ENCODE results near the gene HCAR1. TPM values are rescaled to one million over a fixed set of nuclear protein-coding genes. Genes with fewer than 3 reads are reported as not detected.
"Not testable (repeated sequence)": the region's sequence is repeated elsewhere in the genome, so short reads cannot be mapped to it uniquely, and the experiment has no call there.

The HCAR1 gene
- total RNA-seq, 1 experiment from 2014 or later = 0.31 TPM

GRCh38 chr12:122750781-122751515, 20.3 kb upstream of the HCAR1 start:
- in situ Hi-C loops (cut with HindIII; ENCODE audit: low pct_unique_long_range_greater_than_20kb, low sequenced_read_pairs); ATAC-seq; CTCF ChIA-PET; H3K4me3 ChIP-seq (ENCODE audit: low read depth in 2 of 2, low read length in 2 of 2); BruUV-seq (replicated peaks); H3K27me3 ChIP-seq (ENCODE audit: control insufficient read depth, insufficient read depth, low read length); H3K27ac ChIP-seq (ENCODE audit: low read length); DNase-seq (ENCODE audit: low read depth, low spot score); POLR2A ChIA-PET; H3K9me3 ChIP-seq (ENCODE audit: control insufficient read depth, insufficient read depth, low read depth, low read length): not testable (repeated sequence)
- intact Hi-C loops (cut with micrococcal nuclease; ENCODE audit: unreplicated experiment) = loop anchor here (5.0 kb wide), 1 partner anchor 114 kb away; no protein-coding TSS in a partner anchor
- Histone ChIP-seq H3K36me3 (ENCODE audit: control insufficient read depth, insufficient read depth, low read length) (peaks cover 25% of the 10 kb centered on the region), H3K4me1 (ENCODE audit: control insufficient read depth, insufficient read depth, low read length) (peaks cover 12% of the 10 kb centered on the region)

- peaks cover 12% of the 10 kb centered on the region for H3K4me1 ChIP-seq (ENCODE audit: control insufficient read depth, insufficient read depth, low read length)
- ChIA-PET CTCF (no interaction called here), POLR2A (no interaction called here)
- no peaks in the 10 kb centered on the region for H3K9me3 ChIP-seq (ENCODE audit: control insufficient read depth, insufficient read depth, low read depth, low read length)
- no peak for DNase-seq (ENCODE audit: low read depth, low spot score)
- no peak for ATAC-seq
- no peak overlapping the region for H3K4me3 ChIP-seq (ENCODE audit: low read depth in 2 of 2, low read length in 2 of 2)
- intact Hi-C loops (cut with micrococcal nuclease; ENCODE audit: unreplicated experiment) = loop anchor here (5.0 kb wide), 1 partner anchor 112 kb away; no protein-coding TSS in a partner anchor
- H3K27me3 ChIP-seq (ENCODE audit: control insufficient read depth, insufficient read depth, low read length) = no peaks in the 10 kb centered on the region
- in situ Hi-C loops (cut with HindIII; ENCODE audit: low pct_unique_long_range_greater_than_20kb, low sequenced_read_pairs) = no loop called here
- no TSS peak for BruUV-seq (replicated peaks)
- peaks cover 17% of the 10 kb centered on the region for H3K36me3 ChIP-seq (ENCODE audit: control insufficient read depth, insufficient read depth, low read length)
- no peak overlapping the region for H3K27ac ChIP-seq (ENCODE audit: low read length)
- no peak for TF ChIP-seq CTCF (IDR thresholded peaks at IDR 0.05)
- no peak for TF ChIP-seq POLR2AphosphoS5 (IDR thresholded peaks at IDR 0.05; ENCODE audit: low read depth, low read length)
- no peak for TF ChIP-seq REST (IDR thresholded peaks at IDR 0.05; ENCODE audit: insufficient read depth in 1 of 2, low read depth in 2 of 2, low read length in 1 of 2)
- TF ChIP-seq TCF7L2 (IDR thresholded peaks at IDR 0.05; ENCODE audit: low read depth, low read length) = no peak
- TF ChIP-seq SIN3A (IDR thresholded peaks at IDR 0.05; ENCODE audit: borderline replicate concordance, insufficient read depth, low read depth, low read length) = no peak
Measured at GRCh38 chr12:122749569-122750332, 19.1 kb upstream of the HCAR1 start.
